KMS-11 (cell line): ENCODE measurements around the gene CKLF.

Experiments
- H2AFZ ChIP-seq: fragments of 200-600 bp; sonication (generic); 2 replicates; pipeline ENCODE4 v1.6.1; 2016; ENCODE audit warnings: antibody characterized with exemption, mixed run types, low read depth
- H3K27ac ChIP-seq: fragments of 200-600 bp; sonication (generic); 2 replicates; pipeline ENCODE4 v1.6.1; 2016; ENCODE audit warnings: mild to moderate bottlenecking, mixed run types
- H3K27me3 ChIP-seq: fragments of 200-600 bp; sonication (generic); 2 replicates; pipeline ENCODE4 v1.6.1; 2017; ENCODE audit warnings: mild to moderate bottlenecking, low read depth, mixed run types, moderate library complexity; ENCODE audit not compliant: insufficient read depth
- H3K36me3 ChIP-seq: fragments of 200-600 bp; sonication (generic); 2 replicates; pipeline ENCODE4 v1.6.1; 2017; ENCODE audit warnings: mild to moderate bottlenecking, mixed run types; ENCODE audit not compliant: insufficient read depth
- H3K4me1 ChIP-seq: fragments of 200-600 bp; sonication (generic); 2 replicates; pipeline ENCODE4 v1.6.1; 2016; ENCODE audit warnings: mild to moderate bottlenecking, low read depth, mixed run types; ENCODE audit not compliant: poor library complexity, severe bottlenecking
- H3K4me2 ChIP-seq: fragments of 200-600 bp; sonication (generic); 2 replicates; pipeline ENCODE4 v1.7.0; 2016; ENCODE audit warnings: mild to moderate bottlenecking, mixed run types
- H3K4me3 ChIP-seq: fragments of 200-600 bp; sonication (generic); IDR thresholded peaks from 2 replicates; pipeline ENCODE4 v1.6.1; 2017; ENCODE audit warnings: low read depth, low read length, mixed read lengths; ENCODE audit not compliant: insufficient read depth
- H3K79me2 ChIP-seq: fragments of 200-600 bp; sonication (generic); 2 replicates; pipeline ENCODE4 v1.6.1; 2016; ENCODE audit warnings: low read depth, mixed run types; ENCODE audit not compliant: insufficient read depth
- H3K9ac ChIP-seq: fragments of 200-600 bp; sonication (generic); 2 replicates; pipeline ENCODE4 v1.6.1; 2016; ENCODE audit warnings: mild to moderate bottlenecking, mixed run types
- H4K20me1 ChIP-seq: fragments of 200-600 bp; sonication (generic); 2 replicates; pipeline ENCODE4 v1.6.1; 2016; ENCODE audit warnings: mild to moderate bottlenecking, mixed run types; ENCODE audit not compliant: insufficient read depth
- TF ChIP-seq, protein P1 (sequence below): fragments of 200-600 bp; sonication (generic); conservative IDR thresholded peaks from 2 replicates; pipeline ENCODE4 v1.6.1; 2017; ENCODE audit warnings: low read depth, mild to moderate bottlenecking, antibody characterized with exemption, low read length, moderate library complexity, mixed read lengths

Gene CKLF

DNA sequence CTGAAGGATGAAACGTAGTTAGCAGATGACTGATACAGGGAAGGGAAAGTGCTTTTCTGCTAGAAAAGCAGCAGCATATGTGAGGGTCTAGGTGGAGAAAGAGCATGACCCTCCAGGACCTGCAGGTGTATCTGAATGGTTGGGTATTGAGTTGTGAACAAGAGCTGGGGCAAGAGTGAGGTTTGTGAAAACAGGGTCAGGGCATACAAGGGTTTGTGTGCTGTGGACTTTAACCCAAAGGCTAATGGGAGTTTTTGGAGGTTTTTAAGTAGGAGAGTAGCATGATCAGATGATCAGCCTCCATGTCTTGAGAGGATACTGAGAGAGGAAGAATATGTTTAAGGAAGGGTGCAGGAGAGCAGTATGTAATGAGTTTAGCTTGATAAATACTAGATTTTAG lies 7.7 kb downstream of the CKLF start:
- Histone ChIP-seq H3K4me1 (peaks cover 25% of the 10 kb centered on the region), H3K4me2 (no peak overlapping the region), H3K79me2 (peaks cover 42% of the 10 kb centered on the region), H3K9ac (no peak overlapping the region), H2AFZ (no peak overlapping the region), H3K36me3 (no peaks in the 10 kb centered on the region), H4K20me1 (no peaks in the 10 kb centered on the region), H3K4me3 (no peak overlapping the region), H3K27ac (no peak overlapping the region), H3K27me3 (no peaks in the 10 kb centered on the region)
- TF ChIP-seq, protein P1, sequence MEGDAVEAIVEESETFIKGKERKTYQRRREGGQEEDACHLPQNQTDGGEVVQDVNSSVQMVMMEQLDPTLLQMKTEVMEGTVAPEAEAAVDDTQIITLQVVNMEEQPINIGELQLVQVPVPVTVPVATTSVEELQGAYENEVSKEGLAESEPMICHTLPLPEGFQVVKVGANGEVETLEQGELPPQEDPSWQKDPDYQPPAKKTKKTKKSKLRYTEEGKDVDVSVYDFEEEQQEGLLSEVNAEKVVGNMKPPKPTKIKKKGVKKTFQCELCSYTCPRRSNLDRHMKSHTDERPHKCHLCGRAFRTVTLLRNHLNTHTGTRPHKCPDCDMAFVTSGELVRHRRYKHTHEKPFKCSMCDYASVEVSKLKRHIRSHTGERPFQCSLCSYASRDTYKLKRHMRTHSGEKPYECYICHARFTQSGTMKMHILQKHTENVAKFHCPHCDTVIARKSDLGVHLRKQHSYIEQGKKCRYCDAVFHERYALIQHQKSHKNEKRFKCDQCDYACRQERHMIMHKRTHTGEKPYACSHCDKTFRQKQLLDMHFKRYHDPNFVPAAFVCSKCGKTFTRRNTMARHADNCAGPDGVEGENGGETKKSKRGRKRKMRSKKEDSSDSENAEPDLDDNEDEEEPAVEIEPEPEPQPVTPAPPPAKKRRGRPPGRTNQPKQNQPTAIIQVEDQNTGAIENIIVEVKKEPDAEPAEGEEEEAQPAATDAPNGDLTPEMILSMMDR: no peak

DNA sequence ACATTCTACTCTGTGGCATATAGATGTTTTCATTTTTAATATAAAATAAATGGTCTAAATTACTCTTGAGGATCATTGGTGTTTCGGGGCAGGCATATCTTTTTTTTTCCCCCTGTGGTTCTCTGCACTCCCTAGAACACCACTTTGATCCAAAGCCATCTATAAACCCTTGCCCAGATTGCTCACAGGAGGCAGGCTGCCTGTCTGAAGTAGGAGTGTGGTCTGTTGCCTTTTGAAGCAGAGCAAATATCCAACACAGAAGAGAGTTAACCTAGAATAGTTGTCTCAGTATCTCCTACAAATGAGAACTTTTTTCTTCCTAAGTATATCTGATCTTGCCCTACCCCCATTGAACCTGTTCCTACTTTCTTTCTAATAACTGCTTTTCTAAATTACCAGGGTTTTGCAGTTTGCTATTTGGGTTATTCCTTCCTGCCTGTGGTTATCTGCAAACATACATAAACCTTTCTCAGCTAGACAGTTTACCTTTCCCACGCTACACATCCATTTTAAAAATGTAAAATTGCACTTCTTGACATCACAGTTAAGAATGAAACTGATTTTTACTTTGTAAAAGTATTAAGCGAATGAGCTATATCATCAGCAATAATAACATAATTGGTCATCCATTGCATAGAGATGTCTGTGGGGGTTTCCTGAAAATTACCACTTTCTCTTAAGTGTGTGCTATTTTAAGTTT lies 9.2 kb downstream of the CKLF start:
- H3K4me3 ChIP-seq: no peak overlapping the region
- H3K27me3 ChIP-seq: no peaks in the 10 kb centered on the region
- H3K4me1 ChIP-seq: peaks cover 11% of the 10 kb centered on the region
- H3K36me3 ChIP-seq: no peaks in the 10 kb centered on the region
- H3K4me2 ChIP-seq: no peak overlapping the region
- H3K79me2 ChIP-seq: peaks cover 31% of the 10 kb centered on the region
- H3K27ac ChIP-seq: no peak overlapping the region
- no peaks in the 10 kb centered on the region for H4K20me1 ChIP-seq
- no peak overlapping the region for H3K9ac ChIP-seq
- H2AFZ ChIP-seq: no peak overlapping the region
- TF ChIP-seq, protein P1: no peak

DNA sequence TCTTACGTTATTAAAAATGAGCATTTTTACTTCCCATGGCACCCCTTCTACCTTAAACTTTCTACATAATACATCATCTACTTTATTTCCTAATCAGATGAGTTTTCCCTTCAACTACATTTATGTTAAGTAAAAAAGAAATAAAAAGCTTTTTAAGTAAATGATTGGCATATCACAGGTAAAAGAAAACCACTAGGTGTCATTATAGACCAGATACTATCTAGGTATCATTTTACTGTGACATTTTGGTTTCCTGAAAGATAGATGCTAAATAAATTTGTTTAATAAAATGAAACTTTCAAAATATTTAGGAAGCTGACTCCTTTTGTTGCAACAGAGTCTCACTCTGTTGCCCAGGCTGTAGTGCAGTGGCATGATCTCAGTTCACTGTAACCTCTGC lies 10.0 kb downstream of the CKLF start:
- H3K9ac ChIP-seq: no peak overlapping the region
- H2AFZ ChIP-seq: no peak overlapping the region
- no peak overlapping the region for H3K27ac ChIP-seq
- H4K20me1 ChIP-seq: no peaks in the 10 kb centered on the region
- TF ChIP-seq, protein P1: no peak
- H3K4me1 ChIP-seq: peaks cover 6% of the 10 kb centered on the region
- no peak overlapping the region for H3K4me2 ChIP-seq
- no peak overlapping the region for H3K4me3 ChIP-seq
- no peaks in the 10 kb centered on the region for H3K27me3 ChIP-seq
- peaks cover 24% of the 10 kb centered on the region for H3K79me2 ChIP-seq
- H3K36me3 ChIP-seq: no peaks in the 10 kb centered on the region

DNA sequence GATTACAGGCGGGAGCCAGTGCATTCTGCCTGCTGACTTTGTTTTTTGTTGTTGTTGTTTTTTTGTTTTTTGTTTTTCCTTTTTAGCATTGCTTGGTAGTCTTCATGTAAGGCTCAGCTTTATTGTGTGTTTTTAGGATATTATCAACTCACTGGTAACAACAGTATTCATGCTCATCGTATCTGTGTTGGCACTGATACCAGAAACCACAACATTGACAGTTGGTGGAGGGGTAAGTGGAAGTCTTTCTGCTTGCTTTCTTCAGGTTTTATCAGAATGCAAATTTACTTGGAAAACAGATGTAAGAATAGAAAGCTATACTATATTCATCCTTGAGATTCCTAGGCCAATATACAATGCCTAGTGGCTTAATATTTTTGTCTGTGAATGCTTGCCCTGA lies 10.6 kb downstream of the CKLF start:
- Histone ChIP-seq H3K9ac (no peak overlapping the region), H4K20me1 (no peaks in the 10 kb centered on the region), H3K79me2 (peaks cover 18% of the 10 kb centered on the region; the same call in 1 of the 2 replicates), H3K4me3 (no peak overlapping the region), H3K27ac (no peak overlapping the region), H3K27me3 (no peaks in the 10 kb centered on the region), H3K4me2 (no peak overlapping the region), H3K36me3 (no peaks in the 10 kb centered on the region), H3K4me1 (peaks cover 6% of the 10 kb centered on the region), H2AFZ (no peak overlapping the region)
- TF ChIP-seq, protein P1: no peak
